H9 (cell line): ENCODE measurements around the gene HDAC7. TPM values are rescaled to one million over a fixed set of nuclear protein-coding genes. Genes with fewer than 3 reads are reported as not detected.

Source experiments
- DNase-seq: peaks from one replicate; pipeline ENCODE4 v3.0.0-alpha.2; 2017
- H2AFZ ChIP-seq: one replicate; pipeline ENCODE4 v1.6.1; 2013; ENCODE audit warnings: mild to moderate bottlenecking, low read length, control low read depth, moderate library complexity
- H2AK5ac ChIP-seq: 2 replicates; pipeline ENCODE4 v1.6.1; 2013; ENCODE audit warnings: low read length, control low read depth, mixed read lengths; ENCODE audit not compliant: insufficient read length
- H2BK120ac ChIP-seq: one replicate; pipeline ENCODE4 v1.6.1; 2013; ENCODE audit warnings: low read depth, mild to moderate bottlenecking, low read length, control low read depth, inconsistent platforms; ENCODE audit not compliant: poor library complexity, severe bottlenecking
- H2BK12ac ChIP-seq: 2 replicates; pipeline ENCODE4 v1.6.1; 2013; ENCODE audit warnings: low read length, control low read depth, mixed read lengths, low read depth; ENCODE audit not compliant: insufficient read length
- H2BK15ac ChIP-seq: 2 replicates; pipeline ENCODE4 v1.6.1; 2013; ENCODE audit warnings: low read depth, low read length, control low read depth
- H2BK20ac ChIP-seq: one replicate; pipeline ENCODE4 v1.6.1; 2013; ENCODE audit warnings: low read depth, mild to moderate bottlenecking, low read length, control low read depth, inconsistent platforms; ENCODE audit not compliant: poor library complexity, severe bottlenecking
- H2BK5ac ChIP-seq: 2 replicates; pipeline ENCODE4 v1.6.1; 2013; ENCODE audit warnings: low read length, control low read depth, mixed read lengths; ENCODE audit not compliant: insufficient read length
- H3K14ac ChIP-seq: 2 replicates; pipeline ENCODE4 v1.6.1; 2013; ENCODE audit warnings: low read length, control low read depth; ENCODE audit not compliant: insufficient read depth
- H3K18ac ChIP-seq: 2 replicates; pipeline ENCODE4 v1.6.1; 2013; ENCODE audit warnings: low read depth, mild to moderate bottlenecking, mixed read lengths, low read length, control low read depth; ENCODE audit not compliant: insufficient read length
- H3K23ac ChIP-seq: 2 replicates; pipeline ENCODE4 v1.6.1; 2013; ENCODE audit warnings: low read length, control low read depth, mixed read lengths, low read depth; ENCODE audit not compliant: insufficient read length
- H3K23me2 ChIP-seq: 2 replicates; pipeline ENCODE4 v1.6.1; 2013; ENCODE audit warnings: low read depth, mild to moderate bottlenecking, mixed read lengths, low read length, control low read depth; ENCODE audit not compliant: insufficient read length, poor library complexity, severe bottlenecking
- H3K27ac ChIP-seq: 2 replicates; pipeline ENCODE4 v1.5.1; 2013; ENCODE audit warnings: low read length, control low read depth, mixed read lengths, low read depth; ENCODE audit not compliant: insufficient read length
- H3K27me3 ChIP-seq: 2 replicates; pipeline ENCODE4 v1.6.1; 2013; ENCODE audit warnings: low read length, control low read depth, inconsistent platforms; ENCODE audit not compliant: insufficient read depth
- H3K4ac ChIP-seq: 2 replicates; pipeline ENCODE4 v1.6.1; 2013; ENCODE audit warnings: low read depth, mild to moderate bottlenecking, control low read depth, inconsistent platforms, low read length, moderate library complexity
- H3K4me1 ChIP-seq: 2 replicates; pipeline ENCODE4 v1.6.1; 2013; ENCODE audit warnings: low read length, control low read depth, inconsistent platforms; ENCODE audit not compliant: insufficient read depth
- H3K4me2 ChIP-seq: 2 replicates; pipeline ENCODE4 v1.6.1; 2013; ENCODE audit warnings: low read length, control low read depth, mixed read lengths; ENCODE audit not compliant: insufficient read length, insufficient read depth
- H3K56ac ChIP-seq: 2 replicates; pipeline ENCODE4 v1.6.1; 2013; ENCODE audit warnings: low read depth, mild to moderate bottlenecking, mixed read lengths, low read length, control low read depth; ENCODE audit not compliant: insufficient read length
- H3K79me1 ChIP-seq: 2 replicates; pipeline ENCODE4 v1.6.1; 2013; ENCODE audit warnings: low read depth, mild to moderate bottlenecking, moderate library complexity, low read length, control low read depth, inconsistent platforms; ENCODE audit not compliant: insufficient read depth, poor library complexity, severe bottlenecking
- H3K79me2 ChIP-seq: 2 replicates; pipeline ENCODE4 v1.6.1; 2013; ENCODE audit warnings: low read length, control low read depth, inconsistent platforms; ENCODE audit not compliant: insufficient read depth
- H3K9ac ChIP-seq: 2 replicates; pipeline ENCODE4 v1.6.1; 2013; ENCODE audit warnings: low read length, control low read depth, mixed read lengths; ENCODE audit not compliant: insufficient read length; ENCODE audit errors: extremely low read depth
- H3K9me3 ChIP-seq: one replicate; pipeline ENCODE4 v1.6.1; 2013; ENCODE audit warnings: low read depth, low read length, inconsistent platforms; ENCODE audit not compliant: control insufficient read depth
- H3T11ph ChIP-seq: one replicate; pipeline ENCODE4 v1.6.1; 2013; ENCODE audit warnings: mild to moderate bottlenecking, low read length, control low read depth, inconsistent platforms
- H4K20me1 ChIP-seq: one replicate; pipeline ENCODE4 v1.6.1; 2013; ENCODE audit not compliant: control insufficient read depth, insufficient read length, insufficient read depth
- H4K5ac ChIP-seq: 2 replicates; pipeline ENCODE4 v1.6.1; 2013; ENCODE audit warnings: low read depth, mild to moderate bottlenecking, mixed read lengths, low read length, control low read depth; ENCODE audit not compliant: insufficient read length
- H4K8ac ChIP-seq: replicated peaks from 2 replicates; pipeline ENCODE4 v1.6.1; 2013; ENCODE audit warnings: low read length, control low read depth, mixed read lengths, low read depth; ENCODE audit not compliant: insufficient read length
- H4K91ac ChIP-seq: 2 replicates; pipeline ENCODE4 v1.6.1; 2013; ENCODE audit warnings: low read depth, mild to moderate bottlenecking, moderate library complexity, mixed read lengths, low read length, control low read depth; ENCODE audit not compliant: insufficient read length
- H3K27ac Mint-ChIP-seq, 3 experiments: 2 replicates in 2 of 3; 3 replicates in 1 of 3; pipeline ENCODE4 v1.8.0; 2020 to 2021; ENCODE audit warnings: mixed read lengths in 3 of 3, mild to moderate bottlenecking in 1 of 3, moderate library complexity in 1 of 3
- H3K27me3 Mint-ChIP-seq: 2 replicates; pipeline ENCODE4 v1.8.0; 2021; ENCODE audit warnings: low read depth, mild to moderate bottlenecking, moderate library complexity, mixed read lengths
- H3K36me3 Mint-ChIP-seq, 3 experiments: 2 replicates in 2 of 3; 3 replicates in 1 of 3; pipeline ENCODE4 v1.8.0; 2020 to 2021; ENCODE audit warnings: low read depth in 3 of 3, mixed read lengths in 3 of 3; ENCODE audit not compliant: insufficient read depth in 1 of 3
- H3K4me1 Mint-ChIP-seq, 2 experiments: 2 replicates each; pipeline ENCODE4 v1.8.0; 2020; ENCODE audit warnings: mixed read lengths in 2 of 2
- H3K4me3 Mint-ChIP-seq, 2 experiments: 2 replicates in 1 of 2; 3 replicates in 1 of 2; pipeline ENCODE4 v1.8.0; 2020 to 2021; ENCODE audit warnings: mild to moderate bottlenecking in 2 of 2, mixed read lengths in 2 of 2, moderate library complexity in 1 of 2
- H3K9me3 Mint-ChIP-seq, 2 experiments: 2 replicates in 1 of 2; 3 replicates in 1 of 2; pipeline ENCODE4 v1.8.0; 2020; ENCODE audit warnings: mild to moderate bottlenecking in 2 of 2, mixed read lengths in 2 of 2, moderate library complexity in 1 of 2
- WGBS: extraction: QIAGEN DNeasy Blood & Tissue Kit; methylation state at CpG from one replicate; pipeline ENCODE4 v1.1.7; 2013; ENCODE audit warnings: missing lambda C conversion rate, low lambda C conversion rate, mixed read lengths; ENCODE audit not compliant: insufficient read length; ENCODE audit errors: extremely low coverage; 5-methylcytosine and 5-hydroxymethylcytosine counted together
- total RNA-seq: library from RNA; stranded (reverse); gene quantifications from 2 replicates; pipeline ENCODE4 v1.2.1, GENCODE V29; 2021
- TF ChIP-seq, protein P1 (sequence below): fragments of 200-600 bp; sonication (generic); conservative IDR thresholded peaks from 3 replicates; pipeline ENCODE4 v1.8.0; 2021; ENCODE audit warnings: antibody characterized with exemption, mild to moderate bottlenecking

The HDAC7 gene
- total RNA-seq, 1 experiment from 2014 or later, result 72.1 TPM

GRCh38 chr12:47855502-47855901 is 35.8 kb upstream of the HDAC7 start:
- no peak overlapping the region for H3K27ac ChIP-seq
- Mint-ChIP-seq H3K36me3 (no peaks in the 10 kb centered on the region; a peak in 1 of 7 replicates), H3K9me3 (no peaks in the 10 kb centered on the region), H3K4me1 (peaks cover 10 to 15% of the 10 kb centered on the region in 2 experiments), H3K27me3 (peaks cover 13% of the 10 kb centered on the region), H3K4me3 (no peak overlapping the region), H3K27ac (no peak overlapping the region)
- H3K23ac ChIP-seq, result no peak overlapping the region
- WGBS, result no CpG with 5 or more reads among the region's 2 CpGs
- no peak overlapping the region for H2BK120ac ChIP-seq
- no peak overlapping the region for H3K56ac ChIP-seq
- H2BK20ac ChIP-seq, result no peak overlapping the region
- H3K4me1 ChIP-seq, result peaks cover 2% of the 10 kb centered on the region; the same call in 1 of the 2 replicates
- H3T11ph ChIP-seq, result no peak overlapping the region
- no peak overlapping the region for H2AFZ ChIP-seq
- no peak overlapping the region for H4K91ac ChIP-seq
- no peak overlapping the region for H3K9ac ChIP-seq
- no peak overlapping the region for H2BK15ac ChIP-seq
- no peak overlapping the region for H2BK5ac ChIP-seq
- no peak overlapping the region for H3K4ac ChIP-seq
- no peak overlapping the region for H3K18ac ChIP-seq
- no peaks in the 10 kb centered on the region for H3K79me1 ChIP-seq
- TF ChIP-seq, protein P1, sequence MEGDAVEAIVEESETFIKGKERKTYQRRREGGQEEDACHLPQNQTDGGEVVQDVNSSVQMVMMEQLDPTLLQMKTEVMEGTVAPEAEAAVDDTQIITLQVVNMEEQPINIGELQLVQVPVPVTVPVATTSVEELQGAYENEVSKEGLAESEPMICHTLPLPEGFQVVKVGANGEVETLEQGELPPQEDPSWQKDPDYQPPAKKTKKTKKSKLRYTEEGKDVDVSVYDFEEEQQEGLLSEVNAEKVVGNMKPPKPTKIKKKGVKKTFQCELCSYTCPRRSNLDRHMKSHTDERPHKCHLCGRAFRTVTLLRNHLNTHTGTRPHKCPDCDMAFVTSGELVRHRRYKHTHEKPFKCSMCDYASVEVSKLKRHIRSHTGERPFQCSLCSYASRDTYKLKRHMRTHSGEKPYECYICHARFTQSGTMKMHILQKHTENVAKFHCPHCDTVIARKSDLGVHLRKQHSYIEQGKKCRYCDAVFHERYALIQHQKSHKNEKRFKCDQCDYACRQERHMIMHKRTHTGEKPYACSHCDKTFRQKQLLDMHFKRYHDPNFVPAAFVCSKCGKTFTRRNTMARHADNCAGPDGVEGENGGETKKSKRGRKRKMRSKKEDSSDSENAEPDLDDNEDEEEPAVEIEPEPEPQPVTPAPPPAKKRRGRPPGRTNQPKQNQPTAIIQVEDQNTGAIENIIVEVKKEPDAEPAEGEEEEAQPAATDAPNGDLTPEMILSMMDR, result peak; percentile 40; the same call in 2 of the 3 replicates
- H3K79me2 ChIP-seq, result no peaks in the 10 kb centered on the region
- H4K8ac ChIP-seq, result no peak overlapping the region
- H3K4me2 ChIP-seq, result no peak overlapping the region
- no peak overlapping the region for H3K14ac ChIP-seq
- no peaks in the 10 kb centered on the region for H3K23me2 ChIP-seq
- peak; percentile 30 for DNase-seq
- H4K5ac ChIP-seq, result no peak overlapping the region
- H3K9me3 ChIP-seq, result no peaks in the 10 kb centered on the region
- no peaks in the 10 kb centered on the region for H4K20me1 ChIP-seq
- no peak overlapping the region for H2BK12ac ChIP-seq
- H2AK5ac ChIP-seq, result no peak overlapping the region
- no peaks in the 10 kb centered on the region for H3K27me3 ChIP-seq
